Lower leg skin (tissue), 4 donors: ENCODE data around the gene MDFIC2. TPM values are rescaled to one million over a fixed set of nuclear protein-coding genes. Genes with fewer than 3 reads are reported as not detected.

ENCODE experiments used
- DNase-seq, 2 donors: peaks; one replicate each; pipeline ENCODE4 v3.0.0-alpha.2; 2019; ENCODE audit warnings: low spot score in 2 of 2
- H3K4me3 ChIP-seq: fragments of 200-600 bp; sonication (generic); 2 replicates; pipeline ENCODE4 v1.5.1; 2017; ENCODE audit warnings: mild to moderate bottlenecking, low read depth; ENCODE audit not compliant: poor library complexity, severe bottlenecking
- POLR2A ChIP-seq, 2 donors: fragments of 450-650 bp; IDR thresholded peaks; one replicate each; pipeline ENCODE4 v1.6.1; 2016 to 2017; ENCODE audit warnings: antibody characterized with exemption in 2 of 2, mild to moderate bottlenecking in 1 of 2, moderate library complexity in 1 of 2
- WGBS, 2 donors: methylation state at CpG; one replicate each; pipeline ENCODE4 v1.1.5; 2018; 5-methylcytosine and 5-hydroxymethylcytosine counted together
- intact Hi-C: fragments of 100-400 bp; cut with DNase I; formaldehyde crosslinking; loops from one replicate; pipeline ENCODE4 v1.15.0; 2023; ENCODE audit warnings: low total_unique reads
- total RNA-seq, 4 donors: library from RNA; depleted of rRNA; stranded (reverse); fragments of >200 nt; gene quantifications; one replicate each; pipeline ENCODE4 v1.1.0, GENCODE V29; 2016
- TF ChIP-seq, protein P1 (sequence below), 3 donors: fragments of 450-650 bp; IDR thresholded peaks; one replicate each; pipeline ENCODE4 v1.5.1; 2016; ENCODE audit warnings: antibody characterized with exemption in 3 of 3, mild to moderate bottlenecking in 3 of 3, moderate library complexity in 2 of 3

Gene MDFIC2
- total RNA-seq, 4 donors from 2014 or later = not detected

DNA sequence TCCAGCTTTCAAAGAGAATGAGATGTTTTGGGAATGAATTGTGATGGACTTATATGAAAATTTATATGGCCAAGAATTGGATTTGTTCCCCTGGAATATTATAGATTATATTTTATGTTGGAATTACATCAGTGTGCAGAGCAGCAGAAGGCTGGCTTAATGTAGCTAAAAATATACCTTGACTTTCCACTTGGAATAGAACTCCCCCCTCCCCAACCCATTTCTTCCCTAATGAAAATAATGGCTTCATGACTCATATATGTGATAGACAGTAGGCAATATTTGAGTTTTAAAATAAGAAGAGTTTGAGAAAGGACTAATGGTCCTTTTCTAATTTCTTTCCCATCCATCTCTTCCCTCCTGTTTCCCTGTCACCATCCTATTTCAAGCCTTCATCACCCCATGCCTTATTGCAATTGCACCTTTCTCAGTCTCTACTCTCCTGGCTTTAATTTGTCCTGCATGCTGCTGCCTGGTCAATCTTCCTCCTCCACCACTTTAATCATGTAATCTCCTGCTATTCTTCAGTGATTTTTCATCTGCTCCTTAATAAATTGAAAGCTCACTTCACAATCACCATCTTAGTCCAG lies 122.5 kb downstream of the MDFIC2 start:
- intact Hi-C loops = no loop called here
- no peak for TF ChIP-seq POLR2A (IDR thresholded peaks at IDR 0.05)
- TF ChIP-seq, protein P1, sequence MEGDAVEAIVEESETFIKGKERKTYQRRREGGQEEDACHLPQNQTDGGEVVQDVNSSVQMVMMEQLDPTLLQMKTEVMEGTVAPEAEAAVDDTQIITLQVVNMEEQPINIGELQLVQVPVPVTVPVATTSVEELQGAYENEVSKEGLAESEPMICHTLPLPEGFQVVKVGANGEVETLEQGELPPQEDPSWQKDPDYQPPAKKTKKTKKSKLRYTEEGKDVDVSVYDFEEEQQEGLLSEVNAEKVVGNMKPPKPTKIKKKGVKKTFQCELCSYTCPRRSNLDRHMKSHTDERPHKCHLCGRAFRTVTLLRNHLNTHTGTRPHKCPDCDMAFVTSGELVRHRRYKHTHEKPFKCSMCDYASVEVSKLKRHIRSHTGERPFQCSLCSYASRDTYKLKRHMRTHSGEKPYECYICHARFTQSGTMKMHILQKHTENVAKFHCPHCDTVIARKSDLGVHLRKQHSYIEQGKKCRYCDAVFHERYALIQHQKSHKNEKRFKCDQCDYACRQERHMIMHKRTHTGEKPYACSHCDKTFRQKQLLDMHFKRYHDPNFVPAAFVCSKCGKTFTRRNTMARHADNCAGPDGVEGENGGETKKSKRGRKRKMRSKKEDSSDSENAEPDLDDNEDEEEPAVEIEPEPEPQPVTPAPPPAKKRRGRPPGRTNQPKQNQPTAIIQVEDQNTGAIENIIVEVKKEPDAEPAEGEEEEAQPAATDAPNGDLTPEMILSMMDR (IDR thresholded peaks at IDR 0.05) = no peak
- no peak for DNase-seq
- no peak overlapping the region for H3K4me3 ChIP-seq

DNA sequence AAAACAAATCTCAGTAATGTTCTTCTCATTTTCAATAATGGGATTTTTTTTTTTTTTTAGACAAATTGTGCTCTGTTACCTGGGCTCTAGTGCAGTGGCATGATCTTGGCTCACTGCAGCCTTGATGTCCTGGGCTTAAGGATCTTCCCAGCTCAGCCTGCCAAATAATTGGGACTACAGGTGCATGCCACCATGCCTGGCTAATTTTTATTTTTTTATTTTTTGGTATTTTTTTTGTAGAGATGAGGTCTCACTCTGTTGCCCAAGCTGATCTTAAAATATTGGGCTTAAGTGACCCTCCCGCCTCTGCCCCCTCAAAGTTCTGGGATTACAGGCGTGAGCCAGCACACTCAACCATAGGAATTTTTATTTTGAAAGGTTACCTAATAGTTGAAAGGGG lies 126.2 kb downstream of the MDFIC2 start:
- 91 to 92% methylated on average over 2 of the region's 2 CpGs for WGBS, 2 donors
- intact Hi-C loops = no loop called here
- no peak overlapping the region for H3K4me3 ChIP-seq
- TF ChIP-seq POLR2A (IDR thresholded peaks at IDR 0.05) = no peak
- TF ChIP-seq, protein P1 (IDR thresholded peaks at IDR 0.05) = no peak
- no peak for DNase-seq

DNA sequence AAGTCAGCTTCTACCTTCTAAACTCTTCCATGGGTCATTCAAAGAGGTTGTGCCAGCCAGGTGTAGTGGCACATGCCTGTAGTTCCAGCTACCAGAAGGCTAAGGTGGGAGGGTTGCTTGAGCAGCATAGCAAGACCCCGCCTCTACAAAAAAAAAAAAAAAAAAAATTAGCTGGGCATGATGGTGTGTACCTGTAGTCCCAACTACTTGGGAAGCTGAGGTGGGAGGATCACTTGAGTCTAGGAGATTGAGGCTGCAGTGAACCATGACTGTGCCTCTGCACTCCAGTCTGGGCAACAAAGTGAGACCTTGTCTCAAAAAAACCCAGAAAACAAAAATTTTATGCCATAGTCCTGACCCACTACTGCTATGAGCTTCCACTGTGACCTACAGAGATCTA lies 126.8 kb downstream of the MDFIC2 start:
- TF ChIP-seq POLR2A (IDR thresholded peaks at IDR 0.05) = no peak
- TF ChIP-seq, protein P1 (IDR thresholded peaks at IDR 0.05) = no peak
- 87 to 96% methylated on average over 1 of the region's 1 CpG for WGBS, 2 donors
- intact Hi-C loops = no loop called here
- no peak for DNase-seq
- H3K4me3 ChIP-seq = no peak overlapping the region

DNA sequence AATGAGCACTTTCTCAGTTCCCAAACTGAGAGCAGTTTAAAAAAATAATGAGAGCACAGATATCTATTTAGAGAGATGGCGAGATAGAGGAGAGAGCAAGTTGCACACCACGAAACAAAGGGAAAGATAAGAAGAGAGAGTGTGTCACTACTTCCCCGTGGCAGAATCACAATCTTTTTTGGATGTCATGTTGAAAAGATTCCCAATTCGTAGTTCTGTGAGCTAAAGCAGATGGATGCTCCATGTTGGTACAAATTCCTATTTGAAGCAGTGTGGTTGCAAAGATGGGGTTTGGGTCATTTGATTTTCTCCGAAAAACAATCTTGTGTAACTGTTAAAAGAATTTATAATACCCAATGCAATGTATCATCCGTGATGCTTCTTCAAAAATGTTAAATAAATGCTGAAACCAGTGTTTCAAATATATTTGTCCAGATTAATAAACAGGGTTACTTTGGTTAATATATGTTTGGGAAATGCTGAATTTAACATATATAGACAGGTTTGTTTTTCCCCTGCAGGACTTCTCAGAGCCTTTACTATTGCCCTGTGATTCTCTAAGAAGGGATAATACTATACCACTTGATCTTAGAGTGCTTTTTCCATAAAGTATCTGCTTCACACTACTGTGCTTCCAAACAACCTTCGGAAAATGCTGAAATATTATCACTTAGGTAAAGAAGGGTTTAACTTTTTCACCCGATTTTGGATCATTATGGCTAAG lies 128.5 kb downstream of the MDFIC2 start:
- 87 to 88% methylated on average over 8 of the region's 8 CpGs for WGBS, 2 donors
- intact Hi-C loops = no loop called here
- DNase-seq = no peak
- TF ChIP-seq, protein P1 (IDR thresholded peaks at IDR 0.05) = no peak
- TF ChIP-seq POLR2A (IDR thresholded peaks at IDR 0.05) = no peak
- no peak overlapping the region for H3K4me3 ChIP-seq

DNA sequence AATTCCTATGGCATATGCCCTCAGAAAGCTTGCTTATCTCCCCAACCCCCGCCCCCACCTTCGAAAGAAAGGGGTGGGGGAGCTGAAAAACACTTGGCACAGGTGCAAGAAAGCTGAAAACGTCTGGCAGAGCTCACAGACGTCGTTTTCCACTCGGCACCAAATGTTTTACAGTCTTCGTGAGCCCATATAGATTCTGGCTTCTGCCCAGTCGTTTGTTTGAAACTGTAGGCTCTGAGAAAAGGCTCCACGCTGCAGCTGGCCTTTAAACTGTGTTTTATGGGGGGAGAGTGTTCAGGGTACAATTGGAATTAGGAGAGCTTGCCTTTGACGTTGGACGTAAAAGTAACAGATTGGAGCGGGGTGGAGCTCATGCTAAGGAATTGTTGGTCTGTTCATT lies 130.3 kb downstream of the MDFIC2 start:
- 30 to 34% methylated on average over 12 of the region's 12 CpGs for WGBS, 2 donors
- DNase-seq = no peak
- intact Hi-C loops = no loop called here
- TF ChIP-seq, protein P1 (IDR thresholded peaks at IDR 0.05) = no peak
- no peak for TF ChIP-seq POLR2A (IDR thresholded peaks at IDR 0.05)
- H3K4me3 ChIP-seq = no peak overlapping the region
